BE2C (cell line): ENCODE results near the gene ARID3A.

Experiments used
- DNase-seq: peaks from one replicate; pipeline ENCODE4 v3.0.0-alpha.2; 2020
- H3K27me3 ChIP-seq: fragments of 250-450 bp; sonication (Bioruptor Pico); 2 replicates; pipeline ENCODE4 v1.5.1; 2020; ENCODE audit warnings: mild to moderate bottlenecking
- H3K36me3 ChIP-seq: fragments of 250-450 bp; sonication (Bioruptor Pico); 2 replicates; pipeline ENCODE4 v1.5.1; 2020; ENCODE audit warnings: mild to moderate bottlenecking
- H3K4me1 ChIP-seq: fragments of 250-450 bp; sonication (Bioruptor Pico); 2 replicates; pipeline ENCODE4 v1.5.1; 2020
- H3K4me3 ChIP-seq: 2 replicates; pipeline ENCODE4 v1.5.1; 2011; ENCODE audit warnings: low read depth, low read length
- H3K9me3 ChIP-seq: fragments of 250-450 bp; sonication (Bioruptor Pico); 2 replicates; pipeline ENCODE4 v1.5.1; 2020
- CTCF ChIP-seq: IDR thresholded peaks from 2 replicates; pipeline ENCODE4 v1.5.1; 2012; ENCODE audit warnings: mild to moderate bottlenecking, low read depth, low read length

Gene ARID3A

GRCh38 chr19:928471-929202 is 2.8 kb downstream of the ARID3A start:
- Histone ChIP-seq H3K4me1 (peaks cover 10% of the 10 kb centered on the region), H3K36me3 (peaks cover 12% of the 10 kb centered on the region; the same call in 1 of the 2 replicates), H3K9me3 (no peaks in the 10 kb centered on the region), H3K4me3 (no peak overlapping the region), H3K27me3 (no peaks in the 10 kb centered on the region)
- no peak for DNase-seq
- TF ChIP-seq CTCF = no peak

GRCh38 chr19:929203-929890 is 3.5 kb downstream of the ARID3A start:
- peaks cover 12% of the 10 kb centered on the region; the same call in 1 of the 2 replicates for H3K36me3 ChIP-seq

GRCh38 chr19:929891-930258 is 4.0 kb downstream of the ARID3A start:
- no peaks in the 10 kb centered on the region for H3K27me3 ChIP-seq
- H3K36me3 ChIP-seq = peaks cover 12% of the 10 kb centered on the region; the same call in 1 of the 2 replicates

More at GRCh38 chr19:929203-929890, 3.5 kb downstream of the ARID3A start:
- TF ChIP-seq CTCF = no peak
- DNase-seq = no peak
- Histone ChIP-seq H3K27me3 (no peaks in the 10 kb centered on the region), H3K4me1 (peaks cover 17% of the 10 kb centered on the region), H3K4me3 (no peak overlapping the region), H3K9me3 (no peaks in the 10 kb centered on the region)

GRCh38 chr19:931860-932647 is 6.2 kb downstream of the ARID3A start:
- peaks cover 17% of the 10 kb centered on the region for H3K36me3 ChIP-seq
- no peaks in the 10 kb centered on the region for H3K9me3 ChIP-seq
- TF ChIP-seq CTCF = no peak
- H3K4me1 ChIP-seq = peaks cover 25% of the 10 kb centered on the region
- H3K27me3 ChIP-seq = no peaks in the 10 kb centered on the region
- no peak for DNase-seq
- no peak overlapping the region for H3K4me3 ChIP-seq

More at GRCh38 chr19:929891-930258, 4.0 kb downstream of the ARID3A start:
- Histone ChIP-seq H3K4me3 (no peak overlapping the region), H3K9me3 (no peaks in the 10 kb centered on the region), H3K4me1 (peaks cover 22% of the 10 kb centered on the region)
- no peak for TF ChIP-seq CTCF
- DNase-seq = no peak

GRCh38 chr19:932648-933552 is 7.1 kb downstream of the ARID3A start:
- TF ChIP-seq CTCF = no peak
- Histone ChIP-seq H3K27me3 (no peaks in the 10 kb centered on the region), H3K9me3 (no peaks in the 10 kb centered on the region), H3K36me3 (peaks cover 17% of the 10 kb centered on the region), H3K4me3 (no peak overlapping the region), H3K4me1 (peaks cover 25% of the 10 kb centered on the region)
- peak; percentile 83 for DNase-seq
